GM19452 (cell line): ENCODE measurements around the gene ARF5.

Experiments used
- ATAC-seq: cut with Tn5 transposase; IDR thresholded peaks from one replicate; pipeline ENCODE4 v1.9.1; 2021; ENCODE audit not compliant: unreplicated experiment

ARF5 gene

DNA sequence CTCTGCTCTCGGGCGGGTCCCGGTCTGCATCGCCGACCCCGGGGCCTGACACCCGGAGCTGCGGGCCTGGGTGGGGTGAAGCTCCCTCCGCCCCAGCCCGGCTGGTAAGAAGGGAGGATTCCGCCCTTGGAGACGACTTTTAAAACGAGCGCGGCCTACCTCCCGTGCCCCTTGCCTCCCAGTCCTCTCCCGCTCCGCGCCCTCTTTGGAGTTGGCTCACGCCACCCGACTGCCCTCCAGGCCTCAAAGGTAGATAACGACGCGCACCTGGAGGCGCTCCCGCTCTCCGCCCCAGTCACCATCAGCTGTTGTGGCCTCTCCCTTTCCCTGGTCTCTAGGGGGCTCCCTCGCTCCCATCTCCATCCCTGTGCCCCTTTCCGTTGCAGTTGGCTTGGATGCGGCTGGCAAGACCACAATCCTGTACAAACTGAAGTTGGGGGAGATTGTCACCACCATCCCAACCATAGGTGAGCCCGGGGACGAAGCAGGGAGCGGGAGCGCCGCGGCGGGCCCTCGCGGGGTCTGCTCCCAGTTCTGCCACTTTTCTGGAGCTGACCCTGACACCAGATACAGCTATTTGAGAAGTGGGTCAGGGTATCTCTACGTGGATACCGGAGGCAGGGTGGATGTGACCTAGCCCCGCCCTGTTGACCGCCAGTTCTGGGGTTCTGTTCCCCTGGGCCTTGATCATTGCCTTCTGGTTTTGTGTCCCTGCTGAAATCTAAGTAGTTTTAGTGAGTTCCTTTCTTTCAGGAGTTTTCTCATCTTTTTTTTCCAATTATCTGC lies 679 bp downstream of the ARF5 start:
- ATAC-seq = peak; percentile 1

DNA sequence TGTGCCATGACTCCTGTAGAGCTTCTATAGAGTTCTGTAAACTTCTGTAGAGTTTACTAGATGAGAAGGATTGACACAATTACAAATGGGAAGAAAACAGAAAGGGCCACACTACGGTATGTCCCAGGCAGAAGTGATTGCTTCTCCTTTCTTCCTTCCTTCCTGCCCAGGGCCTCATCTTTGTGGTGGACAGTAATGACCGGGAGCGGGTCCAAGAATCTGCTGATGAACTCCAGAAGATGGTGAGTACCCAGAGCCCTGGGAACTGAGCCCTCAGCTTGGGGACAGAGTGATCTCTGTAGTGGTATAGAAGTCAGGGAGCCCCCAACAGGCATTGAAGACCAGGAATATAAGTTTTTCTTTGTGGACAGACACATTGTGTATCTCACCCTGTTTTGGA lies 1.7 kb downstream of the ARF5 start:
- ATAC-seq = no peak

DNA sequence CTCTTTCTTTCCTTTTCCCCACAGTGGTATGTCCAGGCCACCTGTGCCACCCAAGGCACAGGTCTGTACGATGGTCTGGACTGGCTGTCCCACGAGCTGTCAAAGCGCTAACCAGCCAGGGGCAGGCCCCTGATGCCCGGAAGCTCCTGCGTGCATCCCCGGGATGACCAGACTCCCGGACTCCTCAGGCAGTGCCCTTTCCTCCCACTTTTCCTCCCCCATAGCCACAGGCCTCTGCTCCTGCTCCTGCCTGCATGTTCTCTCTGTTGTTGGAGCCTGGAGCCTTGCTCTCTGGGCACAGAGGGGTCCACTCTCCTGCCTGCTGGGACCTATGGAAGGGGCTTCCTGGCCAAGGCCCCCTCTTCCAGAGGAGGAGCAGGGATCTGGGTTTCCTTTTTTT lies 3.0 kb downstream of the ARF5 start:
- ATAC-seq = no peak

DNA sequence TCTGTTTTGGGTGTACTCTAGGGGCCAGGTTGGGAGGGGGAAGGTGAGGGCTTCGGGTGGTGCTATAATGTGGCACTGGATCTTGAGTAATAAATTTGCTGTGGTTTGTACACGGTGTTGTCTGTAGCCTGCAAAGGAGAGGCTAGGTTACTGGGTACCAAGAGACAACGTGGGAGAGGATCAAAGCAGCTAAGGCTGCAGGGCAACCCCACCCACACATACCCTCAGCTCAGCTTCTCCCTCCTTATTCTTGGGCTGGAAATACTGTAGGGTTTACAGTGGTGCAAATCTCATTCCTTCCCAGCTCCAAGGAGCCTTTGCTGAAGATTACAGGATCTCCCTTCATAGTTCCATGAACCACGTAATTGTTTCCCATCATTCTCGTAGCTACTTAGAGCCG lies 3.4 kb downstream of the ARF5 start:
- ATAC-seq = no peak

DNA sequence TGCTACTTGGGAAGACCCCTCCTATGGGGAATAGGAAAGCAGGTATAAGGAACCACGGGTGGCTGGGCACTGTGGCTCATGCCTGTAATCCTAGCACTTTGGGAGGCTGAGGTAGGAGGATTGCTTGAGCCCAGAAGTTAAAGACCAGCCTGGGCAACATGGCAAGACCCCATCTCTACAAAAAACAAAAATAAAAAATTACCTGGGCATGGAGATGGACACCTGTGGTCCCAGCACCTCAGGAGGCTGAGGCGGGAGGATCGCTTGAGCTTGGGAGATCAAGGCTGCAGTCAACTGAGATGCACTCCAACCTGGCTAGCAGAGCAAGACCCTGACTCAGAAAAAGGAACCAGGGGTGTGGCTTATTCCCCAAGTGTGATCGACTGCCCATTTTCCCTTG lies 4.3 kb downstream of the ARF5 start:
- ATAC-seq = no peak

DNA sequence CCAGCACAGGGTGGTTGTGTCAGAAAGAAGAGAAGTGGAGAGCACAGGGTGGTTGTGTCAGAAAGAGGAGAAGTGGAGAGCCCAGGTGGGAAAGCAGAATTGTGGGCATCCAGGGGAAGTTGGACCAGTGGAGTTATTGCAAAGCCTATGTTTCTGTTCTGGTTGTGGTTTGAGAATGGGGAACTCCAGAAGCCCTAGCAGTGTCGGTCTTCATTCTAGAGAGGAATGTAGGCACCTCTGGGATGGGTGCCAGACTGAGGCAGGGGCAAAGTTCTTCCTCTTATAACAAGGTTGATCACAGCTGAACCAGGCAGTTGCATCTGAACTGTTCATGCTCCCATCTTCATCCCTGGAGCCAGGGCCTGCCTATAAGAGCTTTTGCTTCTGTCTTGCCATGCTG lies 6.3 kb downstream of the ARF5 start:
- no peak for ATAC-seq

DNA sequence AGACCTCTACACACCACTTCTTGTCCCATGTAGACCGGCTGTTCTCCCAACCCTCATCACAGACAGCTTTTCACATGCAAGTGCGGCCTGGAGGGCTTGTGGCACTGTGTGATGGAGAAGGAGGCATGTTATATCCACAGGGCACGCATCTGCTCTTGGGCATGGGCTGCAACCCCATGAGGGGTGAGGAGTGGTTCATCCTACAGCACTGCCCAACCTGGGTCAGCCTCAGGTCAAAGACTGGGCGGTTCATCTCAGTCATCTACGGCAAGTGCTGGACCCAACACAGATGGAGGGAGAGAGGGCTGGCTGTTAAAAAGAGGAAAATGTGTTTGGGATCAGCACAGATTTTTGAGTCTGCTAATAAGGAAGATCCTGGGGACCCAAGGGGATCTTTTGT lies 7.5 kb downstream of the ARF5 start:
- ATAC-seq = no peak

DNA sequence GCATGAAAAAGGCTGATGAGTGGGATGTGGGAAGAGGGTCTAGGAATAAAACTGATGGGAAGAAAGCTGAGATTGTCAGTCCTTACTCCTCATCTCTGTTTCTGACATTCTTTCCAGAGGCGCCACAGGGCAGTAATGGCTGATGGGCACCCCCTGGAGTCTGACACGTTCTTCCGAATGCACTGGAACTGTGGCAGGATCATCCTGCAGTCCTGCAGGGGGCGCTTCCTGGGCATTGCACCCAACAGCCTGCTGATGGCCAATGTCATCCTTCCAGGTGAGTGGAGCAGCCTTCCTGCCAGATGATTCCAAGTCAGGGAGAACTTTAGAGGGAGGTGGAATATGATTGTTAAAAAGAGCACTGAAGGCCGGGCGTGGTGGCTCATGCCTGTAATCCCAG lies 10.1 kb downstream of the ARF5 start:
- ATAC-seq = no peak

DNA sequence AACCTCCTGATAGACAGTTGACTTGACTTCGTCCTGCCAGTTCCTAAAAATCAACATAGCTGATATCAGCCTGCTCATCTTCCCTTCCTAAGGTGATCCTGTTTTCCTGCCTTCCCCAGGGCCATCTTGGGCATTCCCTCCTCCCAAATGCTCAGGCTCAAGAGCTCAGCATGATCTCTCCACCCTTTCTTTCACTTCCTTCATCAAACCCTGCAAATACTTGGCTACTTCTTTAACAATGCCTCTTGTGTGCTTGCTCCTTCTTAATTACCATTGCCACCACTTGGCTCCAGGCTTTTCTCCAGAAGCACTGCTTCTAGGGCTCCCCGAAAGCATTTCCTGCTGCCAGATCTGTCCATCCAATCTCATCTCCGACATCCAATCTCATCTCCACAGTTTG lies 12.7 kb downstream of the ARF5 start:
- ATAC-seq = no peak

DNA sequence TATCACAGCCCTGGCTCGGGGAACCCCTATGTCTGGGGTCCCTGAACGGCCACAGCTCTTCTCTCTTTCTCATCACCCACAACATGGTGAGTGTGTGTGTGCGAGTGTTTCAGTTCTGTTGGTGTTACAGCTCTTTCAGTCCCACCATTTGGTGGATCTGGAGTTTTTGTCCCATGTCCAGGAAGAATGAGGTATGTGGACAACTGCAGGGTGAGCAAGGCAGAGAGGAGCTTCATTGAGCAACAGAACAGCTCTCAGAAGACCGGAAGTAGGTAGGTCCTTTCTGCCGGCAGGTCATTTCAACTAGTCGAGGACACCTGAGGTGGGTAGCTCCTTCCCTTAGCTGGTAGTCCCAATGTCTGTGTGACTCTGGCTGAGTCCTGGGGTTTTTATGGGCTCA lies 20.2 kb downstream of the ARF5 start:
- no peak for ATAC-seq

DNA sequence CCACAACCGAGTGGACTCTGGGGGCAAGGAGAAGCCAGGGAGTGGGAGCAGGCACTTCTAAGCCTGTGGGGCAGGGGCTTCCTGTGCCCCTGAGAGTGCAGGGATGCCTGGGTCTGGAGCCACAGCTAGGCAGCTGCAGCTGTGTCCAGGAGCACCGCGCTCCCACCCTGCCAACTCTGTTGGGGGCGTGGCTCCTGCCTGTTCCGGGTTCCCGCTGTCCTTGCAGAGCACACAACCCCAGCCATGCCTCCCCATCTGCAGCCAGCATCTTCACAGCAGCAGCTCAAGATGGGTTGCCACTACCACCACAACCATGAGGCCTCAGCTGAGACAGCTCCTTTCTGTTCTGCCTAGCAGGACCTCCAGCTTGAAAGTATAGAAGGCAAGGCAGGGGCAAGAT lies 21.1 kb downstream of the ARF5 start:
- ATAC-seq = no peak

DNA sequence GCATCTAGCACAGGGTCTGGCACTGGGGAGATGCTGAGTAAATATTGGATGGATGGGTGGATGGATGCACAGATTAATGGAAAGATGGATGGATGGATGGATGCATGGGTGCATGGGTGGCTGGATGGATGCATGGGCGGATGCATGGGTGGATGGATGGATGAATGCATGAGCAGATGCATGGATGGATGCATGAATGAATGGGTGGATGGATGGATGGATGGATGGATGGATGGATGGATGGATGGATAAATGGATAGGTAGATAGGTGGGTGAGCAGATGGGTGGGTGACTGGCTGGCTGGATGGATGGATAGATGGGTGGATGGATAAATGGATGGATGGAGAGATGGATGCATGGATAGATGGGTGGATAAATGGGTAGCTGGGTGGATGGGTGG lies 24.1 kb downstream of the ARF5 start:
- ATAC-seq = no peak

DNA sequence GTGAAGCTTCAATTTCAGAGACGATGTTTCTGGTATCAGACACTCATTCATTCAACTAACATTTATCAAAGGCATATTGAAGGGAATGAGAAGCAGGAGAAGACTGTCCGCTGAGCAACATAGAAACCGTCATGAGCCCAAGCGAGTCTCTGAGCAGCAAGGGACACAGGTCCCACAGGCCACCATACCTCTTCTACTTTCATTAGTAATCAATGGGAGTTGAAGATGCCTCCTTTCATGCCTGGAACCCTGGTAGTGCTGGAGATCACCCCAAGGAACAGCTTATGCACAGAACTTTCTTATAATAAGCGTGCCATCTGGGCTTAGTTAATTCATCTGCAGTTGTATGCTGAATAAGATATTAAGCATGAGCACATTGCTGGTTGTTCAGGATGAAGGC lies 28.5 kb downstream of the ARF5 start:
- ATAC-seq = no peak

DNA sequence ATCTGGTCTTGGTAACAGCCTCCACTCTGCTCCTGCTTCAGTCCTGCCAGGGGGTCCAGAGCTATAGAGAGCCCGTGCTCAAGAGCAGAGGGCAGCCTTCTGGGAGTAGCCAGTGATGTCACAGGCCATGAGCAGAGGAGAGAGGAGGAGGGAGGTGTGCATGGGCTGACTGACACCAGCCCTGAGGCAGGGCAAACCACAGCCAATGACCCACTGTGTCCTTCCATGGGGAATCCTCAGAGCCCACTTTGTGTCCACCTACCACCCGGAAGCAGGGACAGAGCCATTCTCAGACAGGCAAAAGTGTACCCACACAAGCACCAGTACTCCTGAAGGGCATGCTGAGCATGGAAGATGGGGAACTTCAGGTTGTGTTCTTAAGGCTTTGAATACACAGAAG lies 29.8 kb downstream of the ARF5 start, which contains the start of gene PAX4:
TSS of gene PAX4 (minus strand) at position 101 of the 400 bp plus-strand sequence. CDS start 2,214 bp downstream, outside the sequence.
- no peak for ATAC-seq

DNA sequence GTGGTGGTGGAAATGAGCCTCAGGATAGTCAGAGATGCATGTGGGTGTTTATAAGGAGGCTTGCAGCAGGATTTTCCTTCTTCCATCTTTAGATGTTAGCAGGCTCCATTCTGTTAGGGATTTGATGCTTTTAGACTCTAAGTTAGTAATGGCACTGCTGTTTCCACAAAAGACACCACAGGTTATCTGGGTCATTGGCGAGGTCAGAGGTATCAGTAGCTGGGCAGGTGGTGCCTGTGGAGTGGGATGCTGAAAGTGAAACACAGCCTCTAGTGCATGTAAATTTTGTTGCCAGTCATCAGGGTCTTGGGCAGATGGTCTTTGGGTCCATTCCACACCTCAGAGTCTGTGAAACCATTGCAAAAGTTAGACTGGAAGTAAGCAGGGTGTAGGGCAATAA lies 30.6 kb downstream of the ARF5 start:
- ATAC-seq = no peak

DNA sequence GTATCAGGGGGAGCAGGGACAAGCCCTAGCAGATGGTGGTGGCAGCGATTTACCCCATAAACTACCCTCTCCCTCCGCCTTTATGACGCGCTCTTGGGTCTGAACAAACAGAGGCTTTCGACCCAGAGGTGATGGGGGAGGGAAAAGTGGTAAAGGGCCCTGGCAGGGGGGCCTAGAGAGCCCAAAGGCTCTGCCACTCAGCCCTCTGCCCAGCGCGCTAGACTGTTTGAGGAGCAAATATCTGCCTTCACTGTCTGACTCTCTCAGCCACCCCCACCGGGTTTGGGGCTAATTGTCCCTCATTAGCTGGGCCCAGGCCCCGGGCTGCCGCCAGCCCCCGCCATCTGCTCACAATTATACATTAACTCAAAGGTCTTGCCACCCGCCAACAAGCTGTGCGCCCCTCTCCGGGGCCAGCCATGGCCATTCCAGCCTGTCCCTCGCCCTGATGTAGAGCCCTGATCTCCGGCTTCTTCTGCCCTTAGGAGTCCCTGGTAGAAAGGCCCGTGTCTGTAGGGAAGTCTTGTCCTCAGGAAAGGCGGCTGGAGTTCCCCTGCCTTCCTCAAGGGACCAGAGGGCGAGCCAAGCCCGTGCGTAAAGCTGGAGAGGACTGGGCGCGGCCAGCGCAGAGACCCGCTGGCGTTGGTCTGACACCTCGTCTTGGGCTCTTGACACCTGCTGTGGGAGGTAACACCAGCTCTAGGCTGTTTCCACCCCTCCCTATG lies 31.6 kb downstream of the ARF5 start:
- no peak for ATAC-seq

DNA sequence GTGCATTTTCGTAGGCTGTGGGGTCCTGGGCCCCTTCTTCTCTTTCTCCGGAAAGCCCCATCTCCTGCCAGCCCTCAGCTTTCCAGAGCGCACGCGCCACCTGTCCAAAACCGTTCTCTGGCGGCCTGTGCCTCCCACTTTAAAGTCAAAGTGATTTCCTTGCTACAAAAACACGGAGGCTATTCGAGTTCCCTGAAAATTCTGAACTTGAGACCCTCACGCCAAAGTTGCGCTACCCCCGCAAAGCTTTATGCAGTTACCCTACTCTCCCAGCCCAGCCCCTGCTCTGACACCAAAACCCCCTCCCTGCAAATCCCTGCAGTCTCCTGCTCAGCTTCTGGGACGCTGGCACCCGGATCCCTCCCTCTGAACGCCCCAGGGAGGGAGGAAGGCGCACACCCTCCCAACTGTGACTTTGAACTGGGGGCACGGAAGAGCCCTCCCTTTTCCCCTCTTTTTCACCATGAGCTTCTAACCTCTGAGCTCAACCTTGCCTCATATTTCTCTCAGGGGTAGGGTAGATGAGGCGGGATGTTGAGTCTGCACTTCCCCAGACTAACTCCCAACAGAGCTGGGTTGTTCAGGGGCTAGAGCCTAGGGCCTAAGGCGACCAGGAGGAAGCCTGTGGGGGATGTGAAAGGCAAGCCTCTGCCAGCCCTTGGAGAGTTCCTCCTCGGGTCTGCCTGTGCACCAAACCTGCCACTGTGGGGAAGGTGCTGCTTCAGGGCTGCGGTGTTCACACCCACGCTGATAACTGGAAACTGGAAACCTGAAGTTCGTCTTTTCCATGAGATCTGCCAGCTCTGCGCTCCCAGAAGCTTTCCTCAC lies 32.4 kb downstream of the ARF5 start:
- no peak for ATAC-seq

DNA sequence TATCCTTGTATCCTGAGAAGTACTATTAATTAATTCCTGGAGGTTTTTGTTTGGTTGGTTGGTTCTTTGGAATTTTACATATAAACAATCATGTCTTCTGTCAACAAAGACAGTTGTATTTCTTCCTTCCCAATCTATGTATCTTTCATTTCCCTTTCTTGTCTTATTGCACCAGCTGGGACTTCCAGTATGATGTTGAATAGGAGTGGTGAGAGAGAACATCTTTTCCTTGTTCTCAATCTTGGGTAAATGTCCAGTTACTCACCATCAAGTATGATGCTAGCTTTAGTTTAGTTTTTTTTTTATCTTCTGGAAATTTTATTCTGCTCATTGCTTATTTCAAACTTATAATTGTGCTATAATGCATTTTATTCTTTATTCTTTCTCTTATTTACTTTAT lies 37.1 kb downstream of the ARF5 start:
- ATAC-seq = no peak

DNA sequence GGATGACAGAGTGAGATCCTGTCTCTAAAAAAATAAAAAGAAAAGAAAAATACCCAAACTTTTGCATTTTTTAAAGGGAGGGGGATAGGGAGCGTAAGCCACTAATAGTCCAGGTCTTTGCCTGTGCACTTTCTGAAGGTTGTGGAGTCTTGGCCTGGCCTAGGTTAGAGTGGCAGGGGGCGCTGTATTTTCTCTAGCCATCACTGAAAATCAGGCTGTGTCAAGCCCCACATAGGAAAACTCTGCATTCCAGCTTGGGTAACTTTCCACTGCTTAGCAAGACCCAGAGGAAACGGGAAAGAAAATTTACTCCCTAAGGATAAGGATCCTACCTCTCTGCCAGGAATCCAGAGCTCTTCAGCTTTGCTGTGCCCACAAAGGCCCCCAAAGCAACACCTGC lies 40.2 kb downstream of the ARF5 start:
- no peak for ATAC-seq

DNA sequence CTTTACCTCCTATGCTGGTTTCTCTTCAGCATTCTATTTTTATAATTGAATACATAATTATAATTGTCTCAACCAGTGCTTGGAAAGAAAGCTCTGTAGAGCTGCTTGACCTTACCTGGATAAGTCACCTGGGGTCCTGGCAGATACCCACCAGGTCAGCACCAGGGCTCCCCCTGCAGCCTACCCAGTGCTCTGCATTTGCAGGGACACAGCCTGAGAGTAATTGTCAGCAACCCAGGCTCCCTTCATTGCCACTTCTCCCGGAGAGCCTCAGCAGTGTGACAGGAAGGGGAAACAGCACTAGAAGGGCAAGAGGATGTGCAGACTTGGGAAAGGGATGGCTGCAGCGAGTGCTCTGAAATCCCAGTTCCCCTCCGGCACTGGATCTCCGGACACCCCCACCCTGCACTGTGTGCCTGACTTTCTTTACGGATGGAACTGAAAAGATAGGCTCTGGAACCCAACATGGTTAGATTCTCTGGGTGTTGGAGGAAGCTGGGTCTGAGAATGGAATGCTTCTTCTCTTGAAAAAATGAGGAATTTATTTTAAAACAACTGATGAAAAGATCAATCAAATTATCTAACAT lies 41.1 kb downstream of the ARF5 start:
- ATAC-seq = peak; percentile 60

DNA sequence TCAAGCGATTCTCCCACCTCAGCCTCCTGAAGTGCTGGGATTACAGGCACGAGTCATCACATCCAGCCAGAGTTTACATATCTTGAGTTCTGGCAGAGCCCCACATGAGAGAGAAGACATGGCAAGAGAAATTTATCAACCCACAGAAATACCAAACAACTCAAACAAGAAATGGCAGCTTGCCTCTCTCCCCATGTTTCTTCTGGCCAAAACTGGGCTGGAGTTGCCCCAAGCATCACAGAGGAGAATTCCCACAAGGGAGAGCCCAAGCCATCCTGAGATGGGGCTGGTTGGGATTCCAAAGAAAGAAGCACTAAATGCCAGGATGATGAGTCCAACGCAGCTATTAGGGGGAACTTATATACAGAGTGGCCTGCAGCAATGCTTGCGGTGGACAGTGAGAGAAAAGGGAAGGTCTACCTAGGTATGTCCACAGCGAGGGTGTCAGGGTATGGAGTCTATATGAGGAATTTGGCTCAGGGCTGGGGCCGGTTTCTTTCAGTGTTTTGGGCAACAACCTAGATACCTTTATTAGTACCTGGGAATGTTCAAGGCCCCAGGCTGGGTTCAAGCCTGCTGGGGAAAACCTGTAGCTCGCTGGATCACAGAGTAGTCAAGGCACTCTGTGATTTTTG lies 44.2 kb downstream of the ARF5 start:
- no peak for ATAC-seq
